Endodermal cell (in vitro differentiated cells): Measurements from ENCODE around the gene MRFAP1. TPM values are rescaled to one million over a fixed set of nuclear protein-coding genes. Genes with fewer than 3 reads are reported as not detected.

Experiments
- DNase-seq: peaks from one replicate; pipeline ENCODE4 v3.0.0-alpha.2; 2017
- H3K27ac ChIP-seq: 2 replicates; pipeline ENCODE4 v1.5.1; 2013; ENCODE audit warnings: mild to moderate bottlenecking, low read depth, low read length, moderate library complexity
- H3K27me3 ChIP-seq: 2 replicates; pipeline ENCODE4 v1.6.1; 2013; ENCODE audit warnings: mild to moderate bottlenecking, low read length, moderate library complexity; ENCODE audit not compliant: insufficient read depth, control insufficient read depth, poor library complexity, severe bottlenecking
- H3K36me3 ChIP-seq: 2 replicates; pipeline ENCODE4 v1.7.0; 2013; ENCODE audit warnings: mild to moderate bottlenecking, low read length, moderate library complexity; ENCODE audit not compliant: control insufficient read depth, insufficient read depth
- H3K4me1 ChIP-seq: one replicate; pipeline ENCODE4 v1.7.0; 2013; ENCODE audit warnings: low read length; ENCODE audit not compliant: control insufficient read depth, insufficient read depth
- H3K4me3 ChIP-seq: 2 replicates; pipeline ENCODE4 v1.5.1; 2013; ENCODE audit warnings: mild to moderate bottlenecking, low read length, moderate library complexity
- H3K9ac ChIP-seq: 2 replicates; pipeline ENCODE4 v1.6.1; 2013; ENCODE audit warnings: mild to moderate bottlenecking, low read length, moderate library complexity; ENCODE audit not compliant: poor library complexity, severe bottlenecking; ENCODE audit errors: extremely low read depth
- H3K9me3 ChIP-seq: 2 replicates; pipeline ENCODE4 v1.6.1; 2013; ENCODE audit warnings: mild to moderate bottlenecking, low read length, moderate library complexity; ENCODE audit not compliant: control insufficient read depth
- H3K27ac Mint-ChIP-seq: 2 replicates; pipeline ENCODE4 v1.8.0; 2020; ENCODE audit warnings: mixed read lengths
- H3K27me3 Mint-ChIP-seq: 2 replicates; pipeline ENCODE4 v1.8.0; 2021; ENCODE audit warnings: mild to moderate bottlenecking, mixed read lengths; ENCODE audit not compliant: insufficient read depth
- H3K36me3 Mint-ChIP-seq: 2 replicates; pipeline ENCODE4 v1.8.0; 2020; ENCODE audit warnings: low read depth, mixed read lengths
- H3K4me1 Mint-ChIP-seq: 2 replicates; pipeline ENCODE4 v1.8.0; 2020; ENCODE audit warnings: mixed read lengths
- H3K4me3 Mint-ChIP-seq: 2 replicates; pipeline ENCODE4 v1.8.0; 2020; ENCODE audit warnings: mild to moderate bottlenecking, moderate library complexity, mixed read lengths
- H3K9me3 Mint-ChIP-seq: 2 replicates; pipeline ENCODE4 v1.8.0; 2020; ENCODE audit warnings: mild to moderate bottlenecking, mixed read lengths
- CTCF ChIP-seq: fragments of 200-600 bp; sonication (generic); conservative IDR thresholded peaks from 2 replicates; pipeline ENCODE4 v1.5.0; 2021; ENCODE audit warnings: antibody characterized with exemption, mild to moderate bottlenecking
- WGBS, 2 experiments: methylation state at CpG; one replicate each; pipeline versions ENCODE4 v1.1.5 to v1.1.7; 2013; ENCODE audit warnings: missing lambda C conversion rate in 2 of 2, mixed read lengths in 1 of 2; ENCODE audit not compliant: insufficient coverage in 1 of 2, insufficient read length in 1 of 2; 5-methylcytosine and 5-hydroxymethylcytosine counted together
- total RNA-seq, 2 donors: library from RNA; stranded (reverse); fragmentation: NEBNext Ultra II Directional in 1 of 2; extraction: Animal tissue kit (Norgen Biotek cat#: 25700) in 1 of 2; gene quantifications; 2 replicates in 1 of 2; 3 replicates in 1 of 2; pipeline ENCODE4 v1.2.1, GENCODE V29; 2021

MRFAP1 gene
- total RNA-seq, 2 donors from 2014 or later, result 231 to 239 TPM

DNA sequence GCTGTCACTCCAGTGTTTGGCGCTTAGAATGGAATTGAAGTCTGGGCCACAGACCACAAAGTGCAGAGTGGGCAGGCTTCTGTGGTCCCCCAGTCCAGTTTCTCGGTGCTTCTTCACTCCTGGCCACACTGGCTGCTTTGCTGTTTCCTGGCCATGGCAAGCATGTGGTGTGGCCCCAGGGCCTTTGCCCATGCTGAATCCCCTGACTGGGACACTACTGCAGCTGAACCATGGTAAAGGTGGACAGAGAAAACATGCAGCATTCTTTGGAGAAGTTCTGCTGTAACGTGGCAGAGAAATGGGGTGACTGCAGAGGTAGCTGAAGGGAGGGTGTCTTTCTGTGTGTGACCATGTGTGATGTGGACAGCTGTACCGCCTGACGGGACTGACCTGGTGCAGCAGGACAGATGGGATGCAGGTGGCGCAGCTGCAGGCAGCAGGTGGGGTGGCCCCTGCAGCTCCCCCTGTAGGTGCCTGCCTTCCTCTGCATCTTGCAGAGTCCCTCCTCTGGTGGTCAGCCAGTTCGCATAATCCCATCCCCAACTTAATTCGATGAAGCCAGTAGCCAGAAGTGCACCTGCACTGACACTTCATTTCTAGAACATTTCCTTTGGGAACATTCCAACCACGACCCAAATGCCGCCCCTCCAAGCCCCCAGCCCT, 40.0 kb downstream of the MRFAP1 start:
- H3K9me3 Mint-ChIP-seq, result no peaks in the 10 kb centered on the region
- H3K27ac Mint-ChIP-seq, result no peak overlapping the region
- H3K36me3 ChIP-seq, result peaks cover 20% of the 10 kb centered on the region
- H3K4me3 Mint-ChIP-seq, result no peak overlapping the region
- 88 to 92% methylated on average over 4 to 10 of the region's 10 CpGs for WGBS, 2 experiments
- DNase-seq, result peak; percentile 84
- TF ChIP-seq CTCF, result peak; percentile 75
- no peaks in the 10 kb centered on the region for H3K4me1 ChIP-seq
- H3K9me3 ChIP-seq, result no peaks in the 10 kb centered on the region
- no peak overlapping the region for H3K9ac ChIP-seq
- H3K36me3 Mint-ChIP-seq, result peaks cover 24% of the 10 kb centered on the region
- H3K4me1 Mint-ChIP-seq, result peaks cover 15% of the 10 kb centered on the region
- H3K27me3 Mint-ChIP-seq, result peaks cover 3% of the 10 kb centered on the region
- no peak overlapping the region for H3K27ac ChIP-seq
- no peaks in the 10 kb centered on the region for H3K27me3 ChIP-seq
- no peak overlapping the region for H3K4me3 ChIP-seq

DNA sequence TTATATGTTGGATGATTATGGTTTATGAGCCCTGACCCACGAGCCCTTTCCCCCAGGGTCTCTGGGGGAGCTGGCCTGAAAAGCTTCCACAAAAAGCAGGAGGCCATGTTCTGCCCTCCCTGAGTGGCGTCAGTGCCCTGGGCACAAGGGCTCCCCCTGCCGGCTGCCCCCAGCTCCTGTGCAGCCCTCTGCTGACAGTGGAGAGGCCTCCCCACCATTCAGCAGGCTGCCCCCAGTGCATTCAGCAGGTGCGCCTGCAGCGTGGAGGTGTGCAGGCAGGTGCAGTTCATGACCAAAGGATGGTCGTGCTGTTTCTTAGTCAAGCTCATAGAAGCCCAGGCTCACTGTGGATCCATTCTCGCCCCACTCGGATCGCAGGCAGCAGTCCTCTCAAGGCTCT, 40.7 kb downstream of the MRFAP1 start:
- DNase-seq, result no peak
- H3K27me3 Mint-ChIP-seq, result peaks cover 3% of the 10 kb centered on the region
- H3K27me3 ChIP-seq, result no peaks in the 10 kb centered on the region
- H3K36me3 ChIP-seq, result peaks cover 14% of the 10 kb centered on the region
- no peak for TF ChIP-seq CTCF
- H3K4me1 Mint-ChIP-seq, result peaks cover 8% of the 10 kb centered on the region
- 90 to 92% methylated on average over 8 to 9 of the region's 9 CpGs for whole genome bisulfite sequencing, 2 experiments
- H3K9ac ChIP-seq, result no peak overlapping the region
- peaks cover 2% of the 10 kb centered on the region for H3K9me3 Mint-ChIP-seq
- H3K27ac ChIP-seq, result no peak overlapping the region
- no peak overlapping the region for H3K4me3 Mint-ChIP-seq
- H3K4me3 ChIP-seq, result no peak overlapping the region
- no peaks in the 10 kb centered on the region for H3K4me1 ChIP-seq
- H3K27ac Mint-ChIP-seq, result no peak overlapping the region
- H3K9me3 ChIP-seq, result no peaks in the 10 kb centered on the region
- H3K36me3 Mint-ChIP-seq, result peaks cover 17% of the 10 kb centered on the region

DNA sequence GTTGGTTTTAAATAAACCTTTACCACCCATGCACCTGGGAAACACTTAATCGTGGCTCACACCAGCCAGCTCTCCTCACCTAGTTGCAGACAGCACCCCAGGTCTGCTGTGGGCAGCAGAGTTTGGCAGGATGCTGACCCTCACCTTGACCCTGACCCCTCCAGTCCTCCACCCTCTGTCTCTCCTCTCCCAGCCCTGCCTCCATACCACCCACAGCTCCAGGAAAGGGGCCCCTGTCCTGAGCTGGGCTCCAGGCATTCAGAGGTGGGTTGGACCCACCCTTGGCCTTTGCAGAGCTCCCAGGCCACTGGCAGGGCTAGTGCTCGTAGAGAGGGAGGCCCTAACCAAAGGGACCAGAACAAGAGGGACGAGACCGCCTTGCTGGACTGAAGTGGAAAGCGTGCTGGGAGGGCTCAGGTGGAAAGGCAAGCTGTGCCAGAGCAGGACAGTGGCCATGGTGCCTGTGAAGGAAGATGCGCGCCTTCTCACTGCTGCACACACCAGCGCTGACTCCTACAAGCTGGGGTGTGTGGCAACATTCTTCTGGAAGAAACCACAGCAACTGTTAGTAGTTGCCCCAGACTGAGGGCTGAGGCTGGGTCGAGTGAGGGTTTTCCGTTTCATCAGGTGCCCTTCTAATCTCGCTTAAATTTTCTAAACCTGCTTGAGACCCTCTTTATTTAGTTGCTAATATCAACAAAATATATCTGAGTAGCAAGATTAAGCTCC, 42.5 kb downstream of the MRFAP1 start:
- Histone ChIP-seq H3K27ac (no peak overlapping the region), H3K9ac (no peak overlapping the region), H3K36me3 (peaks cover 4% of the 10 kb centered on the region), H3K4me1 (no peaks in the 10 kb centered on the region), H3K27me3 (no peaks in the 10 kb centered on the region), H3K4me3 (no peak overlapping the region), H3K9me3 (peaks cover 16% of the 10 kb centered on the region)
- no peak overlapping the region for H3K27ac Mint-ChIP-seq
- peaks cover 7% of the 10 kb centered on the region for H3K36me3 Mint-ChIP-seq
- WGBS, 2 experiments, result 89 to 95% methylated on average over 8 to 11 of the region's 11 CpGs
- H3K27me3 Mint-ChIP-seq, result peaks cover 14% of the 10 kb centered on the region
- H3K9me3 Mint-ChIP-seq, result peaks cover 17% of the 10 kb centered on the region
- DNase-seq, result no peak
- no peaks in the 10 kb centered on the region for H3K4me1 Mint-ChIP-seq
- TF ChIP-seq CTCF, result no peak
- no peak overlapping the region for H3K4me3 Mint-ChIP-seq
